ENCODE results near the gene CYSRT1.

CYSRT1 gene

GRCh38 chr9:137270929-137271695, 46.1 kb downstream of the CYSRT1 start:
- H3K4me3 ChIP-seq (ENCODE audit: low read depth, low read length) = no peak overlapping the region
- H3K9me3 ChIP-seq = no peaks in the 10 kb centered on the region
- H3K4me1 ChIP-seq = no peaks in the 10 kb centered on the region; the same call in 1 of the 2 replicates
- no peaks in the 10 kb centered on the region for H3K27me3 ChIP-seq
- DNase-seq = no peak
- TF ChIP-seq CTCF (IDR thresholded peaks at IDR 0.05; ENCODE audit: low read depth, low read length) = no peak
- peaks cover 33% of the 10 kb centered on the region for H3K36me3 ChIP-seq

GRCh38 chr9:137271696-137272076, 46.7 kb downstream of the CYSRT1 start:
- Histone ChIP-seq H3K27me3 (no peaks in the 10 kb centered on the region), H3K4me1 (peaks cover 5% of the 10 kb centered on the region), H3K36me3 (peaks cover 33% of the 10 kb centered on the region), H3K4me3 (ENCODE audit: low read depth, low read length) (no peak overlapping the region), H3K9me3 (no peaks in the 10 kb centered on the region)
- DNase-seq = no peak
- no peak for TF ChIP-seq CTCF (IDR thresholded peaks at IDR 0.05; ENCODE audit: low read depth, low read length)

- no peak for TF ChIP-seq CTCF (IDR thresholded peaks at IDR 0.05; ENCODE audit: low read depth, low read length)
- Histone ChIP-seq H3K4me3 (ENCODE audit: low read depth, low read length) (no peak overlapping the region), H3K9me3 (no peaks in the 10 kb centered on the region), H3K27me3 (no peaks in the 10 kb centered on the region), H3K36me3 (peaks cover 33% of the 10 kb centered on the region), H3K4me1 (peaks cover 12% of the 10 kb centered on the region)
- no peak for DNase-seq
These were observed 47.5 kb downstream of the CYSRT1 start for GRCh38 chr9:137272241-137273094.

- Histone ChIP-seq H3K4me1 (peaks cover 12% of the 10 kb centered on the region), H3K36me3 (peaks cover 28% of the 10 kb centered on the region), H3K9me3 (no peaks in the 10 kb centered on the region), H3K27me3 (no peaks in the 10 kb centered on the region), H3K4me3 (ENCODE audit: low read depth, low read length) (no peak overlapping the region)
- DNase-seq = no peak
- TF ChIP-seq CTCF (IDR thresholded peaks at IDR 0.05; ENCODE audit: low read depth, low read length) = no peak
These were observed 48.1 kb downstream of the CYSRT1 start for GRCh38 chr9:137273095-137273490.

- Histone ChIP-seq H3K4me1 (peaks cover 12% of the 10 kb centered on the region), H3K27me3 (no peaks in the 10 kb centered on the region), H3K4me3 (ENCODE audit: low read depth, low read length) (no peak overlapping the region), H3K36me3 (peaks cover 24% of the 10 kb centered on the region), H3K9me3 (no peaks in the 10 kb centered on the region)
- no peak for DNase-seq
- TF ChIP-seq CTCF (IDR thresholded peaks at IDR 0.05; ENCODE audit: low read depth, low read length) = no peak
These were observed 48.8 kb downstream of the CYSRT1 start for GRCh38 chr9:137273611-137274320.

All from BE2C (cell line).